CMK (cell line): ENCODE results near the gene PDE8B.

ENCODE experiments used
- DNase-seq: peaks from one replicate; pipeline ENCODE4 v3.0.0-alpha.2; 2010; ENCODE audit warnings: low read depth

Gene PDE8B, protein sequence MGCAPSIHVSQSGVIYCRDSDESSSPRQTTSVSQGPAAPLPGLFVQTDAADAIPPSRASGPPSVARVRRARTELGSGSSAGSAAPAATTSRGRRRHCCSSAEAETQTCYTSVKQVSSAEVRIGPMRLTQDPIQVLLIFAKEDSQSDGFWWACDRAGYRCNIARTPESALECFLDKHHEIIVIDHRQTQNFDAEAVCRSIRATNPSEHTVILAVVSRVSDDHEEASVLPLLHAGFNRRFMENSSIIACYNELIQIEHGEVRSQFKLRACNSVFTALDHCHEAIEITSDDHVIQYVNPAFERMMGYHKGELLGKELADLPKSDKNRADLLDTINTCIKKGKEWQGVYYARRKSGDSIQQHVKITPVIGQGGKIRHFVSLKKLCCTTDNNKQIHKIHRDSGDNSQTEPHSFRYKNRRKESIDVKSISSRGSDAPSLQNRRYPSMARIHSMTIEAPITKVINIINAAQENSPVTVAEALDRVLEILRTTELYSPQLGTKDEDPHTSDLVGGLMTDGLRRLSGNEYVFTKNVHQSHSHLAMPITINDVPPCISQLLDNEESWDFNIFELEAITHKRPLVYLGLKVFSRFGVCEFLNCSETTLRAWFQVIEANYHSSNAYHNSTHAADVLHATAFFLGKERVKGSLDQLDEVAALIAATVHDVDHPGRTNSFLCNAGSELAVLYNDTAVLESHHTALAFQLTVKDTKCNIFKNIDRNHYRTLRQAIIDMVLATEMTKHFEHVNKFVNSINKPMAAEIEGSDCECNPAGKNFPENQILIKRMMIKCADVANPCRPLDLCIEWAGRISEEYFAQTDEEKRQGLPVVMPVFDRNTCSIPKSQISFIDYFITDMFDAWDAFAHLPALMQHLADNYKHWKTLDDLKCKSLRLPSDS

DNA sequence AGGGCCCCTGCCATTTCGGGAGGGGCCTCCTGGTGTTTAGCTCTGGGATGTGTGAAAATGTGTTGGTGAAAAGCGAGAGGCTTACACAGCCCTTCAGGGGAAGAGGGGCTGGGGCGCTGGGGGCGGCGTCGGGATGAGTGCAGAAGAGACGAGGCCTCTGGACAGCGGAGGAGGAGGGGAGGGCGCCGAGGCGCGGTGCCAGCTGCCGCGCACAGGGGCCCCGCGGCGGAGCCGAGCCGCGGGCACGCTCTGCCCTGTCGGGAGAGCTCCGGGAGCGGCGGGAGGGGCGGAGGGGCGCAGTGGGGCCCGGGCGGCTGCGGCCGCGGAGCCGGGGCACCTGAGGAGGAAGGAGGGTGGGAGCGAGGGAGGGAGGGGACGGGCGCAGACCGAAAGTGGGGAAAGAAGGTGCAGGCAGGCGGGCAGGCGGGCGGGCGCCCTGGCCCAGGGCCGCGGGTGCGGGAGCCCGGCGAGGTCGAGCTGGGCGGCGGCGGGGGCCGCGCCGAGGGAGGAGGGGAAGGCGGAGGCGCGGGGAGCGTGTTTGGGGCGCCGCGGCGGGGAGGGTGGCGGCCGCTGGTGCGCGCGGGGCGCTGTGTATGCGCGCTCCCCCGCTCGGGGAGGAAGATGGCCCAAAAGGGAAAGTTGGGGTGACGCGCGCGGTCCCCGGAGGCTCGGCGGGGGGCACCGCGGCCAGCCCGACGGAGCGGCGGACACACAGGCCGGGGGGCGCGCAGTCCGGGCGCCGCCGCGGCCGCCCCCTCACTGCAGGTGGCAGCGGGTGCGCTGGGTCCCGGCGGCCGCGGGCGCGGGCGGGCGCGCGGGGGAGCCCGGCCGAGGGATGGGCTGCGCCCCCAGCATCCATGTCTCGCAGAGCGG, at the start of gene PDE8B:
Gene PDE8B (plus strand): TSS at position 590 of the 873 bp plus-strand sequence. CDS start 246 bp downstream, at position 836.
- DNase-seq: no peak

DNA sequence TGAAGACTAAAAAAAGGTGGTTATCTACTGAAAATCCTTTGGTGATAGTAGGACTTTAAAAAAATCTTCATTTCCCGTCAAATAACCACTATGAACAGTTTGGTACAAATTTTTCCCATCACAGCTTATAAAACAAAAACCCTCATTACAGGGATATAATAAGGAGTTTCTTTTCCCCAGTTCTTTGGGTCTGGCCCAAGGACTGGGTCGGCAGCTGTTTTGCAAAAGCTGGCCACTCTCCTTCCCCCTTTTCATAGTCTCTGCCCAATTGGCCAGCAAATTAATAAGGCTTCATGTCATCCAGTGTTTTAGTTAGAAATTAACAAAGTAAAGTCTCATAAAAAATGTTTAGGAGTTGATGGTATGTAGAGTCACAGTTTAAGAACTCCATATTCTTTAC, 47.0 kb upstream of the PDE8B start:
- DNase-seq: no peak

DNA sequence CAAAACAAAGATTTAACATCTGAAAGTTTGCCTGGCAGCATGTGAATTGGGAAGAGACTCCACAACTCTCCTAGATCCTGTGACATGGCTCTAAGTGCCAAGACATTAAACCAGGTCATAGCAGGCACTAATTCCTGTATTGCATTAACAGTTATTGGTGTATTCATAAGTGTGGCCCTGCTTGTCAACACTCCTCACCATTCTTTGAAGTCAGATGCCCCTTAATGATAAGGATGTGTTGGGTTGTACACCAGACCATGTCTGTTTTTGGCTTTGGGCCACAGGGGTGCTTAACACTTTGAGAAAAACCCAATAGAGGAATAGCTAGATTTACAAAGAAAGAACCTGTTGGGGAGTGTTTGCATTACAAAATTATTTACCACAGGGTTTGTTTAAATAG, 43.4 kb upstream of the PDE8B start:
- no peak for DNase-seq

DNA sequence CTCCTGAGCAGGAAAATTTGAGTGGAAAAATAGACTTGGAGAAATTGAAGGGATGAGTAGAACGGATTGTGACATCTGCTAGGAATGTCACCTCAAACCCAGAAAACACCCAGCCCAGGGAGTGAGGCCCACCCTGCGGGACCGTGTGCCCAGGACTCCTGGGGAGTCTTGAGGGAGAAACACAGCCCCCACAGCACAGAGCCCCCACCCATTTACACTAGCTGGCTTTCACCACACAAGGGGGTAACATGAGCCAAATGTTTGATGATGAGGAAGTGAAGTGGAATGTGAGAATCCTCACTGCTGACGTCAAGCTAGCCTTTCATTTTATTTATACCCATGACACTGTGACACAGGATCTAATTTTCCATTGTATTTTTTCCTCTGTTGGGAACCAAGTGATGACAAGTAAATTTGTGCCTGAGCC, 42.8 kb upstream of the PDE8B start:
- DNase-seq: no peak

DNA sequence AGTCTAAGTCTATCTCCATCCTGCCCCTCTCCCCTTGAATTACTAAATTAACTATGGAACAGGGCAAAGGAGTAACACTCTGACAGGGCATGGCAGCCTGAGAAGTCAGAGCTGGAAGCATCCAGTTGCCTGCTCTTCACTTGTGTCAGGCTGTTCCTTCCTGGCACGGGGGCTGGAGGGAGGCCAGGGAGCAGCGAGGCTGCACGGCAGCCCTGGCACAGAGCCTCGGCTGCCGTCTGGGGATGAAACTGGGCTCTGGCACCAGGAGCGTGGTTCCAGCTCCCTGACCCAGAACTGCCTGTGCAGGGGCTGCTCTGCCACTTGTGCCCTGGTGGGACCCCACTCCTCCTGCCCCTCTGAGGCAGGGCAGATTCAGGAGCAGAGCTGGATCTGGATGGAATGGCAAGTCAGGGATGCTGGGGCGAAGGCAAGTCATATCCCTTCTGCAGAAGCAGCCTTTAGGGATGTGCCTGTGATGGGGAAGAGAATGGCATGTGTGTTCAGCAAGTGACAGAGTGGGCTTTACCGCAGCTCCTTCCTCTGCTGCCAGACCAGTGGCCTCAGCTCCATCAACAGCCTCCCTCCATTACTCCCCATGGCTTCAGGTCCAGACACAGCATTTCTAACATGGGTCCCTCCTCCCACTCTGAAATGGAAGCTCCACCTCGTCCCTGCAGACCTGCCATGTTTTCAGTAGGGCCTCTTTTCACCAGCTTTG, 42.2 kb upstream of the PDE8B start:
- DNase-seq: no peak

DNA sequence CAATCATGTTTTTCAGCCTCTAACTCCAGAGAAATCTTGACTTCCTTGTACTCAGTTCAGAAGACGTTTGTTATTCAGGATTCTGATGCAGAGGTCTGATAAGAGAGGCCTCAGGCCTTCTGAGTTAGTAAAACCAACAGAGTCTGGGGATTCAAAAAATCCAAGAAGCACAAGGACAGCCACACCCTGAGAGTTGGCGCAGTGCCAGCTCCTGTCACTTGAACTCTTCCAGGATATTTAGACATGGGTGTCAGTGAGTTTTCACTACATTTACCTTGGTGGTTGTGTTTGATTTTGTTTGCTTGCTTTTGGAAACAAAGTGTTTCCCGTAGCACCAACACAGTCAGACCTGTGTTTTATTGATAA, 41.6 kb upstream of the PDE8B start:
- DNase-seq: no peak

DNA sequence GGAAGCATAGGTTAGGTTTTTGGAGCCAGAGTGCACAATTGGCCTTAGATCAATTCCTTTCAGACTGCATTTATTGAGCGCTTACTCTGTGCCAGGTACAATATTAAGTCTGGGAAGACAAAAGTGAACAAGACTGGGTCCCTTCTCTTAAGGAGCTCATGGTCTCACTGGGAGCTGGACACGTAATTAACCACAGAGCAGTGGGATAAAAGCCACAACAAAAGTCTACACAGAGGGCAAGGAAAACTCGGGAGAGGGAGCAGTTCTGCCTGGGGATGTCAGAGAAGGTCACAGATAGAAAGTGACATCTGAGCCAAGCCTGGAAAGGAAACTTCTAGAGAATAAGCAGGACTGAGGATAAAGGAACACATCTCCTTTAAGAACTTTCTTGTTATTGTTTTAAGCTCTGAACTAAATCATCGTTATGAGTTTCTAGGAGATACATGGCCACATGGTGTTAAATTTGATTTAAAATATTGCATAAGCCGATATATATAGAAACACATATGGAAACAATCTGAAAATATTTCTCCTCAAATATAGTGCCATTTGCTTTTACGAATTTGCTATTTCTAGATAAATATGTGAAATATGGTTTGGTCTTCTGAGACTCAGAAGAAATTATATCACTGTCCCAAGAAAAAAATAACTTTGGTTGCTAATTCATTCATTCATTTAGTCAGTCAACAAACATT, 40.1 kb upstream of the PDE8B start:
- DNase-seq: no peak

DNA sequence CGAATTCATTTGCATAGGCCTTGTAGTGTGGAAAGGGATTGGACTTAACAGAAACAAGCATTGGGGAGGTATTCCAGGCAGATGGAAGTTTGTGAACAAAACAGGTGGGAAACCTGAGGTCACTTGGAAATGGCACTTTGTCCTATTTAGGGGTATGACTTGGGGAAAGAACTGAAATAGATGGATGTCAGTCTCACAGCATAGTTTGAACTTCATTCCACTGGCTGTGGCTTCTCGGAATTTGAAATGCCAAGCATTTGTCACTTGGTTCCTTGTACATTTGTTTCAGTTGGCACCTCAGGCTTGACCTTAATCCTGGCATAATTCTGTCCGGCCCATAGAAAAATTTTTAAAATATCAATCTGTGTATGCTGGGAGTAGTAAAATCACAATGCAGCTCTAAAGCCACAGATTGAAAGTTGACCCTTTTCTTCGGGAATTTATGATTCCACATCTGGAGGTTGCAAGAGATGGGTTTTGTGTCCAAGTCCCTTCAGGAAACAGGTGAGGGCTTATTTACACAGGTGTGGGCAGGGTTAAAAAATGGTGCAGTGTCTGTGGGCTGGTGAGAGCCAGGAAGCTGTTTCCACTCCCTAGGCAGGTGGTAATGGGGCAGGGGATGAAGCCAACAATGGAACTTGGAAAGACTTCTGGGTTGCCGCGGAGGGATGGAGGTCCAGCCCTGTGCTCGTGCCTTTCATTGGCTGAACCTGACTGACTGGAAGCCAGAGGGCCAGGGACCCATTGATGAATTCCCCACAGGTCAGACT, 39.2 kb upstream of the PDE8B start:
- no peak for DNase-seq

DNA sequence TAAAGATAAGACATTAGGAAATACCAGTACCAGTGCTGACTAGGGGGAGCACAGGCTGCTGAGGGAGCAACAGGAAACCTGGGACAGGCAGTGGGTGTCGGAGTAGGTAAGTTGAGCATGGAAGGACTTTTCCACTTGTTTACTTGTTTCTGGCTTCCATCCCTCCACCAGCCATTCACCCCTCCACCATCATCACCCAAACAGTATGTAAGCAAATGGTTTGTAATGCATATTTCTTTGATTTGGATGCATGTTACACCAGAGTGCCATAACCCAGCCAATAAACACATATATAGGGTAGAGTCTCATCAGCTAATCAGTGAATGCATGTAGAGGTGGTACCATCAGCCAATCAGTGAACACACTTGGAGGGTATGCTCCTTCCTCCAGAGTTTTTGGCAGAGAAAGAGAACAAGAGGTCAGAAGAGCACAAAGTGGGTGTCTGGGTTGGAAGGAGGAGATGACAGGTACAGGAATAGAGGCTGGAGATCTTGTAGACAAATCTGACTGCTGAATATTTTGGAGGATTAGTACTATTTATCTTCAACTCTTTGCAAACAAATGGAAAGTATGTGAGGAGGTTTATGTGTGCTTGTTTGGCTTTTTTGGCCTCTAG, 37.7 kb upstream of the PDE8B start:
- DNase-seq: no peak

DNA sequence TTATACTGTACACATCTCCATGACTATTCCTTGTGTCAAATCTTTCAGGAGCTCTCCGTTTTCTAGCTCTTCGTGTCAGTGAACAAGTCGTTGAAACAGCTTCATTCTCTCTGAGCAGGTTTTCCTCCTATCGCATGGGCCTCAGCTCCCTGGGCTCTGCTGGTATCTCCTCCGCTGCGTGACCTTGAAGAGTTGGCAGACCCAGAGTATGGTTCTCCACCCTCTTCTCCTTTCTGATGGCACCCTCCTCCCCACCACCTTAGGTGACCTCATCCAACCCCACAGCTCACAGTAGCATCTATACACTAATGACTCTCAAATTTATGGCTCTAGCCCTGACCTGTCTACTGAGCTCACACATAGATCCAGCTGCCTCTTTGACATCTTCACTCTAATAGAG, 36.0 kb upstream of the PDE8B start:
- no peak for DNase-seq

DNA sequence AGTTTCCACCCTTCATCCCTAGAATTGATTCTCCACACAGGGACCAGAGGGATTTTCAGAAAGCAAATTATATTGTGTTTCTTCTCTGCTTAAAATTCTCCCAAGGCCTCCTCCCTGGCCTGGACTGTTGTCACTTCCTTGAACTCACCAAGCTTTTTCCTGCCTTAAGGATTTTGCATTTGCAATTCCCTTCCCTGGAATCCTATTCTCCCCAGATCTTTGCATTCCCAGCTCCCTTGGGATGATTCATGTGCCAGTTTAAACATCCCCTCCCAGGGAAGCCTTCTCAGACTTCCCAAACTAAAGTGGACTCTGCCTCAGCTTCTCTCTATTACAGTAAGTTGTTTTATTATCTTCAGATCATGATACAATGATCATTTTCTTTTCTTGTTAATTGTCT, 35.2 kb upstream of the PDE8B start:
- DNase-seq: no peak

DNA sequence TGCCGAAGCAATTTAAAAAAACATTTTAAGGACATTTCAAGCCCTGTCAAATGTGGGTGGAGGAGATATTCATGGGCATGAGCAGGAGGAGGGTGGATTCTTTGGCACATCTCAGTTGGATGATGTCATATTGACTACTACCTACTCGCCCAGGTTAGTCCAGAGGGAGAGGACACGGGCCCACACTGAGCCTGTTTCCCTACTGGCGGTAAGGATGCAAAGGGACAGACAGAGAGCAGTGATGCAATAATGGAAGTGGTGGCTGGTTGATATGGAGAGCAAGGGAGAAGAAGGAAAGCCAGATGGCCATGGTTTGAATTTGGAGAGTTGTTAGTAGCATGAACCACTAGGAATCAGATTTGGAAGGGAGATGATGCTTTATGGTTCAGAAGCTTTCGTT, 34.1 kb upstream of the PDE8B start:
- no peak for DNase-seq

DNA sequence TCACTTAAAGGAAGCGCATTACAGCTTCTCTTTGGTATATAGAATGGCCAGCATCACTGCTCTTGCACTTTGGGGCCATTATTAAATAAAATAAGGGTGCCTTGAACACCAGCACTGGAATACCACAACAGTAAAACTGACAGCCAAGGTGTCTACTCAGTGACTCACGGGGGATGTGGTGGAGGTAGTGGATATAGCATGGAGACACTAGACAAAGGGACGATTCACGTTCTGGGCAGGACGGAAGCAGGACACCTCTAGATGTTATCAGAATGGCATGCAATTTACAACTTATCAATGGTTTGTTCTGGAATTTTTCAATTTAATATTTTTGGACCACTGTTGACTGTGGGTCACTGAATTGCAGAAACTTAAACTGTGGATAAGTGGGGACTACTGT, 32.9 kb upstream of the PDE8B start:
- DNase-seq: no peak

DNA sequence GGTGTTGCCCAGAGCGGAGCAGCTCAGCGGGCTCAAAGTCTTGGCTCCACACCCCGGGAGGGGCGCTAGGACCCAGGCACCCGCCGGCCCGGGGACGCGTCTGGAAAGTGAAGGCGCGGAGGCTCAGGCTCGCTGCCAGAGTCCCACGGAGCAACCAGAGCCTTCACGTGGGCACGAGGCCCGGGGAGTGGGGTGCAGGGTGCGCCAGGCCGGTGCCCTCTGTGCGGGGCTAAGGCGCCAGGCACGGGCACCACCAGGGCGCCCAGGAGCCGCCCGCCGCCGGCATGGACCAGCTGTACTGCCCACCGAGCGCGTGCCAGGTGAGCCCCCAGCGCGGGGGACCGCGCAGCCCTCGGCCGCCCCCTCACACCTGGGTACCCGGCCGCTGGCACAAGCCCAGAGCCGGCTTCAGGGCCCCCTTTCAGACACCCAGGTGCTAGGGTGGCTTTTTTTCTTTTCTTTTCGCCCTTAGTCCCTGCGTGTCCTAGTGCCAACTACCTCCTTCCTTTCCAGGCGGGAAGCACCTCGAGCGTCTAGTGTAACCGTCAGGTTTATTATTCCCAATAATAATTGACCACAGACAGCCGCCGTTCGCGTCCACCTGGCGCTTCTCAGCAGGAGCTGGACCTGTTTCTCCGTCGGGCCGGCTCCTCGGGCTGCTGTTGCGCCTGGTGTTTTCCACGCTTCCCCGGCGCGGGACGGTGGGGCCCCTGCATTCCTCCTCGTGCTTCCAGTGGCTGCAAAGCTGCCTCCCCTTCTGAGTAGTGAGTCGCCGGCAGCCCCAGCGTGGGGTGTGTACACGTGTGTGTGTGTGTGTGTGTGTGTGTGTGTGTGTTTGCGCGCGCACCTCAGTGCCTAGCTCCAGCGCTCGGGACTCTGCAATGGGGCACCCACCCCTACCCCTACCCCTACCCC, 30.1 kb upstream of the PDE8B start:
- no peak for DNase-seq

DNA sequence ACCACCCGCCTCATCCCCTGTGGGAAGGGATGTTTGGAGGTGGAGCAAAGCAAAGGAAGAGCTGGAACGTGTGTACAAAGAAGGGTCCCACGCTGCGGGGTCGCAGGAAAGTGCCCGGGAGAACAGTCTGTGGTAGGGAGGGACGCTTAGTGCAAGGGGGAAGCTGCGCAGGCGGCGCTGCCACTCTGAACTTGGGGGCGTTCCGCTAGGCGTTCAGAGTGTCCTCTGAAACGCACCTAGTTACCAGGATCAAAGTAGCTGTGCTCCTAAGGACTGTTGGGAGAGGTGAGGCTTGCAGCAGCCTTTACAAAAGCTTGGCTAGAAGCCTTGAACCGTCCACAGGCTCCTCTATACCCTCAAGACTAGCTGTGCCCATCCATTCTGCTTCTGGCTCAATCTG, 29.3 kb upstream of the PDE8B start:
- DNase-seq: no peak

DNA sequence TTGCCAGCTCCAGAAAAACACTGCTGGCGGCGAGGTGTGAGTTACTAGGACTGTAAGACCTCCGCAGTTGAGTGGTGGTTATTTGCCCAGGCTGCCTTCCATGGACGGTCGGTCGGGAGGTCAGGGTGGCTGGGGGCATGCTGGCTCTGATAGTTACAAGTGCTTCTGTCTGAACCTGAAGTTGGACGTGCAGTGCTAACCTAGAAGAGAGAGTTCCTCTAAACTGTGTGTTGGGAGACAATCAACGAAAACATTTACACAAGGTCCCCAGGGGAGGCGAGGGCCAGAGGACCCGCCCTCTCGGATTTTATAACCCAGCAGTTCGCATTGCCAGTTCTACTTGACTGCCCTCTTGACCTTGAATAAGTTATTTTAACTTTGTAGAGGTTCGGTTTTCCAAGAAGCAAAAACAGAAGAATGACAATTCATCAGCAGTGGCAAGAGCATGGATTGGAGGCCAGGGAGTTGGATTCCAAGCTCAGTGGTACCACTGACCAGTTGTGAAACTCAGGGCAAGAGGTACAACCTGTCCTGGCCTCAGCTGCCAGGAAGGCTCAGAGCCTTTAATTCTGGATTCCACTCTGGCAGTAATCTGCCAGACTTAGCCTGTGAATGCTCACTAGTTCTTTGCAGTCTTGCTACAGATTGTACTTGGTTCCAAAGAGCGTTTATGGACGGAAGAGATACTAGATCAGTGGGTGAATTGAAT, 28.7 kb upstream of the PDE8B start:
- DNase-seq: no peak

DNA sequence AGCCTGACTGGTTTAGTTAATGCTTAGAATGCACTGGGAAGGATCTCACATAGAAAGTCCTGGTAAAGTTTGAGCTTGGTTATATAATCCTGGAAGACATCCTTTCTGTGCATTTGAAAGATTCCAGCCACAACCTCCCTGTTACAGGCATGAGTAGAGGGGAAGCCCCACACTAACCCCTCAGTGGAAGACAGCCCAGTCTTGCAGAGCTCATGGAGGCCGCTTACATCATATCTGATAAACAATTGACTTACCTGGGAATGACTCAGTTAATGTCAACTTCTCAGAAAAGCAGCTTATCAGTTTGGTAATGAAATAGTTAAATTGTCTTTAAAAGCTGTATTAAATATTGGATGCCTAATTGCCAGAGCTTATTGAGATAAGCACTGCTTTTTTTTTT, 28.1 kb upstream of the PDE8B start:
- no peak for DNase-seq
